ENCODE data around the gene RAB9A.
"Not testable (repeated sequence)": the region's sequence is repeated elsewhere in the genome, so short reads cannot be mapped to it uniquely, and the experiment has no call there.

The RAB9A gene

DNA sequence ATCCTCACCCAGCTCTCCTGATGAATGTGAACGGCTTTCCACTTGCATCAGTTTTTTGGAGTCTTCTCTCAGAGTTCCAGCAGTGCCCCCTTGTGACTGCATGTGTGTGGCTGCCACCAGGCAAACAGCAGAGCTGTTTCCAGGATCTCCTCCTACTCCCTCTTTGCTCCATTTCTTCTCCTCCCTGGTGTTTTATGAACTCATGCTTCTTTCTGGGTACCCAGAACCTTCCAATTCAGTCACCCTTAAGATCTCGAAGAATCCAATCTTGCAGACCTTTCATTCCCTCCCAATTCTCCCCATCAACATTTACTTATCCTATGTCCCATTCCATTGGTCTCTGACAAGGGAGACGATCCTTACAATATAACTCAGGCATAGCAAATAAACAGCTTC, 42.8 kb upstream of the RAB9A start:
- Histone ChIP-seq H4K20me1 (ENCODE audit: insufficient read depth, low read length, poor library complexity, severe bottlenecking) (no peaks in the 10 kb centered on the region), H2AFZ (ENCODE audit: low read length) (0 out of 2 replicates have a peak overlapping the region, but pooled peaks have one; percentile 32), H3K9me3 (ENCODE audit: insufficient read depth, low read depth, low read length) (no peaks in the 10 kb centered on the region), H3K4me3 (ENCODE audit: low read length, poor library complexity, severe bottlenecking) (no peak overlapping the region), H3F3A (ENCODE audit: low read depth) (no peaks in the 10 kb centered on the region), H3K4me1 (ENCODE audit: insufficient read depth, low read length, poor library complexity, severe bottlenecking) (peaks cover 6% of the 10 kb centered on the region), H3K36me3 (ENCODE audit: insufficient read depth, low read length) (no peaks in the 10 kb centered on the region), H3K9ac (ENCODE audit: low read depth, low read length, poor library complexity, severe bottlenecking) (no peak overlapping the region), H3K4me2 (ENCODE audit: low read depth, low read length, poor library complexity, severe bottlenecking) (no peak overlapping the region), H3K27me3 (ENCODE audit: insufficient read depth, low read length, poor library complexity, severe bottlenecking) (no peaks in the 10 kb centered on the region), H3K79me2 (ENCODE audit: insufficient read depth, low read length) (no peaks in the 10 kb centered on the region), H3K9me2 (replicated peaks; ENCODE audit: low read depth, low read length) (no peaks in the 10 kb centered on the region)
- TF ChIP-seq, protein P1, sequence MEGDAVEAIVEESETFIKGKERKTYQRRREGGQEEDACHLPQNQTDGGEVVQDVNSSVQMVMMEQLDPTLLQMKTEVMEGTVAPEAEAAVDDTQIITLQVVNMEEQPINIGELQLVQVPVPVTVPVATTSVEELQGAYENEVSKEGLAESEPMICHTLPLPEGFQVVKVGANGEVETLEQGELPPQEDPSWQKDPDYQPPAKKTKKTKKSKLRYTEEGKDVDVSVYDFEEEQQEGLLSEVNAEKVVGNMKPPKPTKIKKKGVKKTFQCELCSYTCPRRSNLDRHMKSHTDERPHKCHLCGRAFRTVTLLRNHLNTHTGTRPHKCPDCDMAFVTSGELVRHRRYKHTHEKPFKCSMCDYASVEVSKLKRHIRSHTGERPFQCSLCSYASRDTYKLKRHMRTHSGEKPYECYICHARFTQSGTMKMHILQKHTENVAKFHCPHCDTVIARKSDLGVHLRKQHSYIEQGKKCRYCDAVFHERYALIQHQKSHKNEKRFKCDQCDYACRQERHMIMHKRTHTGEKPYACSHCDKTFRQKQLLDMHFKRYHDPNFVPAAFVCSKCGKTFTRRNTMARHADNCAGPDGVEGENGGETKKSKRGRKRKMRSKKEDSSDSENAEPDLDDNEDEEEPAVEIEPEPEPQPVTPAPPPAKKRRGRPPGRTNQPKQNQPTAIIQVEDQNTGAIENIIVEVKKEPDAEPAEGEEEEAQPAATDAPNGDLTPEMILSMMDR (conservative IDR thresholded peaks at IDR 0.05; ENCODE audit: low read length): peak; percentile 57
- no peak for TF ChIP-seq EZH2phosphoT487 (IDR thresholded peaks at IDR 0.05; ENCODE audit: borderline replicate concordance)

DNA sequence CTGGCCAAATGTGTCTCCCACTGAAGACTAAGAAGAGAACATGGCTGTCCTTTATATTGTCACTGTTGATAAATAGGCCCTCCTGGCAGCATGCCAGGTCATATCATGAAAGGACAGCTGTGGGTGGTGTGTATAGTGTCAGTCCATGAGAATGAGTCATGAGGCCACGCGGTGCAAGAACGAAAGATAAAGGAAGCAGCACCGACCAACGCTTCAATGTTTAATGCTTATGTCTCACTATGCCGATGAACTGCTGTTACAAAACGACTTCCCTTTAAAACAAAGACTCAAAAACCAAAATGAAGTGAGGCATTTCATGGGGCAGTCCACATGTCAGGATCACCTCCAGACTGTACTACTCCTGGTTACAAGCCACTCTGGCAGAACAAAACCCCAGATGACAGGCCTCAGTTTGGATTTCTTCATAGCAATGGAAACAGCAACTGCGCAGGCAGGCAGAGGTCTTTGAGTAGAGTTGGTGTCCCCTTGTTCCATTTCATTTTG, 41.2 kb upstream of the RAB9A start:
- Histone ChIP-seq H3K4me3 (ENCODE audit: low read length, poor library complexity, severe bottlenecking) (no peak overlapping the region), H3F3A (ENCODE audit: low read depth) (no peaks in the 10 kb centered on the region), H3K79me2 (ENCODE audit: insufficient read depth, low read length) (peaks cover 4% of the 10 kb centered on the region), H3K4me1 (ENCODE audit: insufficient read depth, low read length, poor library complexity, severe bottlenecking) (peaks cover 11% of the 10 kb centered on the region), H3K9me3 (ENCODE audit: insufficient read depth, low read depth, low read length) (no peaks in the 10 kb centered on the region), H4K20me1 (ENCODE audit: insufficient read depth, low read length, poor library complexity, severe bottlenecking) (no peaks in the 10 kb centered on the region), H2AFZ (ENCODE audit: low read length) (peak overlapping the region; percentile 84), H3K9me2 (replicated peaks; ENCODE audit: low read depth, low read length) (no peaks in the 10 kb centered on the region), H3K4me2 (ENCODE audit: low read depth, low read length, poor library complexity, severe bottlenecking) (peak overlapping the region; percentile 58), H3K9ac (ENCODE audit: low read depth, low read length, poor library complexity, severe bottlenecking) (peak overlapping the region; percentile 42), H3K36me3 (ENCODE audit: insufficient read depth, low read length) (no peaks in the 10 kb centered on the region), H3K27me3 (ENCODE audit: insufficient read depth, low read length, poor library complexity, severe bottlenecking) (no peaks in the 10 kb centered on the region)
- TF ChIP-seq EZH2phosphoT487 (IDR thresholded peaks at IDR 0.05; ENCODE audit: borderline replicate concordance): no peak

DNA sequence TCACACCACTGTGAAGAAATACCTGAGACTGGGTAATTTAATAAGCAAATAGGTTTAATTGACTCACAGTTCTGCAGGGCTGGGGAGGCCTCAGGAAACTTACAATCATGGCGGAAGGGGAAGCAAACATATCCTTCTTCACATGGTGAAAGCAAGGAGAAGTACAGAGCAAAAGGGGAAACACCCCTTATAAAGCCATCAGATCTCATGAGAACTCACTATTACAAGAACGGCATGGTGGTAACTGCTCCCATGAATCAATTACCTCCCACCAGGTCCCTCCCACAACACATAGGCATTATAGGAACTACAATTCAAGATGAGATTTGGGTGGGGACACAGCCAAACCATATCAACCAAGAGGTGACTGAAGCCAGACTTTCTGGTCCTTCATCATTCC, 40.6 kb upstream of the RAB9A start:
- H3K27me3 ChIP-seq (ENCODE audit: insufficient read depth, low read length, poor library complexity, severe bottlenecking): not testable (repeated sequence)
- Histone ChIP-seq H3K9ac (ENCODE audit: low read depth, low read length, poor library complexity, severe bottlenecking) (peak overlapping the region; percentile 42), H3K4me1 (ENCODE audit: insufficient read depth, low read length, poor library complexity, severe bottlenecking) (peaks cover 11% of the 10 kb centered on the region)

DNA sequence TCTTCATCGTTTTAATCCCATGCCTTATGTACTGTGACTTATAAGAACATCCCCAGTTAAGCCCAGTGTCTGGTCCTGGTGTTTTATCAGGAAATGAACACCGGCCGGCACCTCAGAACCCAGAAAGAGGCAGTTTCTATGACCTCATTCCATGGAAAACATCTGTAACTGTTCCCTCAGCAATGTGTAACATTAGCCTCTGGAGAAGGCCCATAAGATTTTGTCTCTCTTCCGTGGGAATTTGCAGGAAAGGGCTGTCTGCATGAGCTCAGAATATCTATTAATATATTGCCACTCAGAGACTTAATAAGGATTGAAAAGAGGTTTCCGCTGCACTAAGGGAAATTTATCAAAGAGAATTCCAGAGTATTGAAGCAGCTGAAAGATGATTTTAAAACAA, 39.1 kb upstream of the RAB9A start:
- TF ChIP-seq, protein P1 (conservative IDR thresholded peaks at IDR 0.05; ENCODE audit: low read length): no peak
- no peak for TF ChIP-seq EZH2phosphoT487 (IDR thresholded peaks at IDR 0.05; ENCODE audit: borderline replicate concordance)
- Histone ChIP-seq H3K9me2 (replicated peaks; ENCODE audit: low read depth, low read length) (no peaks in the 10 kb centered on the region), H3F3A (ENCODE audit: low read depth) (peaks cover 5% of the 10 kb centered on the region; the same call in 1 of the 2 replicates), H3K9me3 (ENCODE audit: insufficient read depth, low read depth, low read length) (no peaks in the 10 kb centered on the region), H3K79me2 (ENCODE audit: insufficient read depth, low read length) (peaks cover 11% of the 10 kb centered on the region), H3K36me3 (ENCODE audit: insufficient read depth, low read length) (no peaks in the 10 kb centered on the region), H4K20me1 (ENCODE audit: insufficient read depth, low read length, poor library complexity, severe bottlenecking) (no peaks in the 10 kb centered on the region), H3K4me1 (ENCODE audit: insufficient read depth, low read length, poor library complexity, severe bottlenecking) (peaks cover 21% of the 10 kb centered on the region), H3K9ac (ENCODE audit: low read depth, low read length, poor library complexity, severe bottlenecking) (no peak overlapping the region), H3K4me2 (ENCODE audit: low read depth, low read length, poor library complexity, severe bottlenecking) (no peak overlapping the region), H2AFZ (ENCODE audit: low read length) (no peak overlapping the region), H3K27me3 (ENCODE audit: insufficient read depth, low read length, poor library complexity, severe bottlenecking) (no peaks in the 10 kb centered on the region), H3K4me3 (ENCODE audit: low read length, poor library complexity, severe bottlenecking) (no peak overlapping the region)

More for the DNA sequence above, 40.6 kb upstream of the RAB9A start:
- H4K20me1 ChIP-seq (ENCODE audit: insufficient read depth, low read length, poor library complexity, severe bottlenecking); H3K4me3 ChIP-seq (ENCODE audit: low read length, poor library complexity, severe bottlenecking); H3K9me3 ChIP-seq (ENCODE audit: insufficient read depth, low read depth, low read length); H3F3A ChIP-seq (ENCODE audit: low read depth); H3K36me3 ChIP-seq (ENCODE audit: insufficient read depth, low read length); H3K9me2 ChIP-seq (replicated peaks; ENCODE audit: low read depth, low read length); H2AFZ ChIP-seq (ENCODE audit: low read length); H3K79me2 ChIP-seq (ENCODE audit: insufficient read depth, low read length): not testable (repeated sequence)
- peak overlapping the region; percentile 58 for H3K4me2 ChIP-seq (ENCODE audit: low read depth, low read length, poor library complexity, severe bottlenecking)

Measured in Loucy (cell line).